HepG2 (cell line): ENCODE data around the gene CYP27A1. TPM values are rescaled to one million over a fixed set of nuclear protein-coding genes. Genes with fewer than 3 reads are reported as not detected.

Experiments used
- ATAC-seq: fragments of 200-7000 bp; cut with Tn5 transposase; 3 replicates; pipeline ENCODE4 v1.9.1; 2020; ENCODE audit warnings: mild to moderate bottlenecking, moderate library complexity
- Bru-seq: library from RNA; stranded (reverse); fragments of 400-500 nt; gene quantifications from one replicate; lab custom pipeline; 2021; lab: Mats Ljungman, UMichigan
- BruChase-seq, 2 experiments: library from RNA; stranded (reverse); fragments of 400-500 nt; gene quantifications; one replicate each; lab custom pipeline; 2021; lab: Mats Ljungman, UMichigan
- BruUV-seq: library from RNA; stranded (reverse); fragments of 400-500 nt; replicated peaks from 2 replicates; lab custom pipeline; 2021; lab: Mats Ljungman, UMichigan
- CTCF ChIA-PET: fragments of 300-600 bp; formaldehyde crosslinking; extraction: SDS; loops from one replicate; lab custom pipeline; 2021; ENCODE audit warnings: low total read pairs, inconsistent platforms, low intra/inter-chr PET ratio; lab: Yijun Ruan, JAX
- POLR2A ChIA-PET: fragments of 350-600 bp; sonication (Branson Sonifier 250); formaldehyde crosslinking; loops from one replicate; lab custom pipeline; 2020; ENCODE audit warnings: antibody characterized with exemption, inconsistent platforms; lab: Yijun Ruan, JAX
- DNase-seq: peaks from one replicate; pipeline ENCODE4 v3.0.0-alpha.2; 2015; ENCODE audit warnings: low spot score
- FAIRE-seq: peaks from 3 replicates; lab custom pipeline; 2011; peaks lifted over from hg19 to GRCh38; lab: Jason Lieb, UNC
- H2AFZ ChIP-seq: one replicate; pipeline ENCODE4 v1.6.1; 2011; ENCODE audit warnings: low read length, inconsistent platforms
- H3K27ac ChIP-seq: fragments of 300-600 bp; 3 replicates; pipeline ENCODE4 v1.8.0; 2011; ENCODE audit warnings: mixed run types, mild to moderate bottlenecking, mixed read lengths, low read length, inconsistent platforms; ENCODE audit not compliant: insufficient read depth; ENCODE audit errors: extremely low read length
- H3K27me3 ChIP-seq, 2 experiments: fragments of 200-600 bp in 1 of 2; 2 replicates in 1 of 2; 3 replicates in 1 of 2; pipeline versions ENCODE4 v1.6.0 to v1.8.0; 2011; ENCODE audit warnings: low read length in 2 of 2, mild to moderate bottlenecking in 2 of 2, moderate library complexity in 2 of 2, inconsistent platforms in 1 of 2; ENCODE audit not compliant: insufficient read depth in 2 of 2, control insufficient read depth in 1 of 2
- H3K36me3 ChIP-seq, 2 experiments: fragments of 200-600 bp in 1 of 2; replicated peaks in 1 of 2; 2 replicates in 1 of 2; 3 replicates in 1 of 2; pipeline versions ENCODE4 v1.5.1 to v1.8.0; 2011; ENCODE audit warnings: low read length in 2 of 2, inconsistent platforms in 1 of 2; ENCODE audit not compliant: insufficient read depth in 2 of 2, control insufficient read depth in 1 of 2
- H3K4me1 ChIP-seq: 2 replicates; pipeline ENCODE4 v1.5.1; 2012; ENCODE audit warnings: low read length, inconsistent platforms; ENCODE audit not compliant: insufficient read depth
- H3K4me2 ChIP-seq: 2 replicates; pipeline ENCODE4 v1.6.0; 2011; ENCODE audit warnings: low read depth, low read length, inconsistent platforms
- H3K4me3 ChIP-seq, 3 experiments: fragments of 200-600 bp in 1 of 3; sonication (generic), shearing (Covaris generic) in 1 of 3; replicated peaks in 1 of 3; 2 replicates each; pipeline ENCODE4 v1.5.1; 2011 to 2016; ENCODE audit warnings: low read length in 3 of 3, inconsistent platforms in 2 of 3, low read depth in 2 of 3, mild to moderate bottlenecking in 2 of 3, control low read depth in 1 of 3, mixed read lengths in 1 of 3; ENCODE audit not compliant: insufficient read depth in 1 of 3
- H3K79me2 ChIP-seq: one replicate; pipeline ENCODE4 v1.6.1; 2011; ENCODE audit warnings: low read length, inconsistent platforms; ENCODE audit not compliant: insufficient read depth
- H3K9ac ChIP-seq: 2 replicates; pipeline ENCODE4 v1.6.0; 2011; ENCODE audit warnings: mild to moderate bottlenecking, low read depth, low read length, inconsistent platforms; ENCODE audit not compliant: insufficient read depth
- H3K9me3 ChIP-seq: 2 replicates; pipeline ENCODE4 v1.5.1; 2012; ENCODE audit warnings: mild to moderate bottlenecking, low read length
- H4K20me1 ChIP-seq: 2 replicates; pipeline ENCODE4 v1.6.0; 2011; ENCODE audit warnings: inconsistent platforms, mild to moderate bottlenecking, low read length, moderate library complexity; ENCODE audit not compliant: insufficient read depth
- DPF2 ChIP-seq: sonication (generic); formaldehyde crosslinking; IDR thresholded peaks from 2 replicates; pipeline ENCODE4 v1.4.0; 2020; ENCODE audit warnings: mild to moderate bottlenecking, low read depth, missing genetic modification reagents, borderline replicate concordance
- ESRRA ChIP-seq: sonication (generic); formaldehyde crosslinking; IDR thresholded peaks from 2 replicates; pipeline ENCODE4 v1.5.1; 2020; ENCODE audit warnings: mild to moderate bottlenecking, low read depth, missing genetic modification reagents
- GATAD2A ChIP-seq: IDR thresholded peaks from 2 replicates; pipeline ENCODE4 v1.6.1; 2016
- HNF4G ChIP-seq, 2 experiments: sonication (generic) in 1 of 2; formaldehyde crosslinking in 1 of 2; IDR thresholded peaks; 2 replicates each; pipeline versions ENCODE4 v1.4.0 to v1.6.1; 2011 to 2020; ENCODE audit warnings: borderline replicate concordance in 2 of 2, low read depth in 2 of 2, mild to moderate bottlenecking in 2 of 2, low read length in 1 of 2, missing genetic modification reagents in 1 of 2, moderate library complexity in 1 of 2
- TBP ChIP-seq: sonication (generic); formaldehyde crosslinking; IDR thresholded peaks from 2 replicates; pipeline ENCODE4 v1.5.0; 2020; ENCODE audit warnings: missing genetic modification reagents
- TGIF2 ChIP-seq: IDR thresholded peaks from 2 replicates; pipeline ENCODE4 v1.6.1; 2016; ENCODE audit warnings: control low read depth, missing compliant biosample characterization
- ZBTB2 ChIP-seq: sonication (generic); formaldehyde crosslinking; IDR thresholded peaks from 2 replicates; pipeline ENCODE4 v1.8.0; 2022; ENCODE audit warnings: low read depth, missing genetic modification reagents
- ZEB1 ChIP-seq: IDR thresholded peaks from 2 replicates; pipeline ENCODE4 v1.6.1; 2012; ENCODE audit warnings: mild to moderate bottlenecking, low read depth, inconsistent platforms; ENCODE audit not compliant: insufficient replicate concordance
- ZMYM3 ChIP-seq: sonication (generic); formaldehyde crosslinking; IDR thresholded peaks from 2 replicates; pipeline ENCODE4 v1.5.1; 2020; ENCODE audit warnings: mild to moderate bottlenecking, missing genetic modification reagents
- ZNF333 ChIP-seq: sonication (generic); formaldehyde crosslinking; IDR thresholded peaks from 2 replicates; pipeline ENCODE4 v1.4.0; 2020; ENCODE audit warnings: mild to moderate bottlenecking, missing genetic modification reagents, borderline replicate concordance
- ZNF451 ChIP-seq: sonication (generic); formaldehyde crosslinking; IDR thresholded peaks from 2 replicates; pipeline ENCODE4 v1.5.0; 2020; ENCODE audit warnings: mild to moderate bottlenecking, missing genetic modification reagents
- ZNF558 ChIP-seq: sonication (generic); formaldehyde crosslinking; IDR thresholded peaks from 2 replicates; pipeline ENCODE4 v1.9.0; 2022; ENCODE audit warnings: mild to moderate bottlenecking, missing genetic modification reagents, borderline replicate concordance
- ZNF567 ChIP-seq: sonication (generic); formaldehyde crosslinking; IDR thresholded peaks from 2 replicates; pipeline ENCODE4 v1.8.1; 2023; ENCODE audit warnings: mild to moderate bottlenecking, missing genetic modification reagents, borderline replicate concordance
- whole genome bisulfite sequencing: methylation state at CpG from one replicate; pipeline ENCODE4 v1.1.6; 2017; ENCODE audit warnings: low lambda C conversion rate; 5-methylcytosine and 5-hydroxymethylcytosine counted together
- in situ Hi-C: cut with HindIII; loops from 2 replicates; pipeline ENCODE4 v1.10.0; 2017; ENCODE audit warnings: low pct_unique_long_range_greater_than_20kb; ENCODE audit not compliant: extremely low pct_ligation_motif_present
- intact Hi-C: fragments of 100-400 bp; cut with micrococcal nuclease; formaldehyde crosslinking; loops from one replicate; pipeline ENCODE4 v1.10.0; 2022; ENCODE audit not compliant: unreplicated experiment
- long read RNA-seq, 2 experiments: library from RNA in 1 of 2; library from polyadenylated mRNA in 1 of 2; stranded (forward) in 1 of 2; unstranded in 1 of 2; transcript quantifications; one replicate each; pipeline ENCODE4 v2.0.0, GENCODE V29; 2019 to 2022
- polyA minus RNA-seq, 3 experiments: library from RNA; depleted of rRNA, polyadenylated mRNA; stranded (reverse); fragments of >200 nt; gene quantifications; 2 replicates each; pipeline ENCODE4 v1.2.3, GENCODE V29; 2011; ENCODE audit warnings: low replicate concordance in 1 of 3
- polyA plus RNA-seq, 8 experiments: library from polyadenylated mRNA; depleted of rRNA in 3 of 8; stranded (reverse) in 7 of 8; unstranded in 1 of 8; fragments of >200 nt; fragmentation: Illumina TruSeq in 4 of 8; extraction: Trizol in 4 of 8; gene quantifications; 2 replicates each; pipeline versions ENCODE4 v1.2.1 to v1.2.3, GENCODE V29; 2011 to 2016; ENCODE audit warnings: low read depth in 4 of 8, missing spikeins in 1 of 8, mixed read lengths in 1 of 8; ENCODE audit not compliant: insufficient read depth in 1 of 8
- total RNA-seq, 5 experiments: library from RNA; depleted of rRNA; stranded (reverse); fragments of >200 nt; fragmentation: Illumina TruSeq; extraction: Trizol; gene quantifications; 2 replicates each; pipeline ENCODE4 v1.2.3, GENCODE V29; 2016; ENCODE audit warnings: low read depth in 1 of 5

The CYP27A1 gene
- total RNA-seq (2016; rRNA removed; fragmentation: Illumina TruSeq; extraction: Trizol) (106 and 157 TPM in 2 replicates), polyA plus RNA-seq (2011; rRNA removed) (266 and 314 TPM in 2 replicates), polyA minus RNA-seq (2011; rRNA and poly(A)+ RNA removed; ENCODE audit: low replicate concordance) (399 TPM in 1 of 2 replicates, not detected in the other), Bru-seq, nascent RNA (percentile 96 among the genes with signal in this experiment), BruChase-seq, experiment 1, labeled RNA remaining after a 6-hour chase (percentile 93 among the genes with signal in this experiment), BruChase-seq, experiment 2, labeled RNA remaining after a 2-hour chase (percentile 94 among the genes with signal in this experiment)
- 29.2 and 32.0 TPM in 2 replicates for total RNA-seq (2016; cell fraction: cytosol; rRNA removed; fragmentation: Illumina TruSeq; extraction: Trizol; ENCODE audit: low read depth)
- total RNA-seq (2016; cell fraction: insoluble cytoplasmic fraction; rRNA removed; fragmentation: Illumina TruSeq; extraction: Trizol): 92.9 and 157 TPM in 2 replicates
- total RNA-seq (2016; cell fraction: membrane; rRNA removed; fragmentation: Illumina TruSeq; extraction: Trizol): 59.2 and 68.0 TPM in 2 replicates
- total RNA-seq (2016; cell fraction: nucleus; rRNA removed; fragmentation: Illumina TruSeq; extraction: Trizol): 124 and 147 TPM in 2 replicates
- 327 and 396 TPM in 2 replicates for polyA plus RNA-seq (2011; cell fraction: cytosol; rRNA removed)
- polyA plus RNA-seq (2011; cell fraction: nucleus; rRNA removed): 158 and 203 TPM in 2 replicates
- 154 and 189 TPM in 2 replicates for polyA plus RNA-seq (2012)
- 34.9 and 39.0 TPM in 2 replicates for polyA plus RNA-seq (2016; cell fraction: cytosol; fragmentation: Illumina TruSeq; extraction: Trizol; ENCODE audit: low read depth)
- polyA plus RNA-seq (2016; cell fraction: insoluble cytoplasmic fraction; fragmentation: Illumina TruSeq; extraction: Trizol; ENCODE audit: low read depth): 90.8 and 107 TPM in 2 replicates
- 49.2 and 51.3 TPM in 2 replicates for polyA plus RNA-seq (2016; cell fraction: membrane; fragmentation: Illumina TruSeq; extraction: Trizol; ENCODE audit: low read depth)
- polyA plus RNA-seq (2016; cell fraction: nucleus; fragmentation: Illumina TruSeq; extraction: Trizol; ENCODE audit: insufficient read depth, low read depth): 203 and 207 TPM in 2 replicates
- polyA minus RNA-seq (2011; cell fraction: cytosol; rRNA and poly(A)+ RNA removed): 113 and 138 TPM in 2 replicates
- polyA minus RNA-seq (2011; cell fraction: nucleus; rRNA and poly(A)+ RNA removed): 86.3 and 96.4 TPM in 2 replicates
- long read RNA-seq, experiment 1, transcript CYP27A1-201 (9 exons, 2,286 nt): major isoform, 351 of 406 reads
- long read RNA-seq, experiment 1, partial matches to known transcripts: 38 of 406 reads
- long read RNA-seq, experiment 1, other reads (novel, unspliced or antisense): 17 of 406 reads
- long read RNA-seq, experiment 2, transcript CYP27A1-201 (9 exons, 2,286 nt): major isoform, 303 of 388 reads
- long read RNA-seq, experiment 2, partial matches to known transcripts: 64 of 388 reads
- long read RNA-seq, experiment 2, other reads (novel, unspliced or antisense): 21 of 388 reads

GRCh38 chr2:218781691-218782527 lies at the start of gene CYP27A1:
Gene CYP27A1, plus strand, starts transcription at chr2:218782147. Its CDS starts 36 bp downstream, at chr2:218782183.
- Histone ChIP-seq H3K79me2 (peaks cover 49% of the 10 kb centered on the region), H2AFZ (no peak within 1 kb of the TSS), H3K27me3 (no peaks in the 10 kb centered on the region; a peak in 1 of 5 replicates), H3K4me1 (peaks cover 56% of the 10 kb centered on the region), H3K9ac (peak within 1 kb of the TSS; percentile 94), H3K36me3 (peaks cover 0 to 6% of the 10 kb centered on the region in 2 experiments; a peak in 2 of 5 replicates), H3K9me3 (peaks cover 11% of the 10 kb centered on the region; the same call in 1 of the 2 replicates), H3K27ac (peak within 1 kb of the TSS; percentile 97), H3K4me2 (peak within 1 kb of the TSS; percentile 93), H3K4me3 (peak within 1 kb of the TSS; percentile 69 to 97 (median 94)), H4K20me1 (peaks cover 24% of the 10 kb centered on the region)
- ATAC-seq (peak; percentile 95), FAIRE-seq (no peak), DNase-seq (peak; percentile 83)
- intact Hi-C loops (loop anchor here (1.0 to 2.0 kb wide), 7 partner anchors 25 to 123 kb away; partner anchors contain the start of genes BCS1L, TTLL4 and ZNF142), in situ Hi-C loops (no loop called here)
- ChIA-PET POLR2A (interaction anchor here (0.6 to 8.5 kb wide), 31 partner anchors 8 to 605 kb away, joined by 3 to 218 read pairs (median 6); partner anchors contain the start of genes BCS1L, GLB1L, PRKAG3 and RNF25), CTCF (interaction anchor here (0.9 to 1.4 kb wide), 2 partner anchors 54 to 66 kb away, joined by 3 to 6 read pairs; no protein-coding TSS in a partner anchor)
- no TSS peak for BruUV-seq
- WGBS: 1% methylated on average over 48 of the region's 76 CpGs
- TF ChIP-seq DPF2 (CRISPR knock-in tag): peak; percentile 70
- TF ChIP-seq HNF4G (IDR thresholded peaks at IDR 0.05; ENCODE audit: borderline replicate concordance, low read depth, low read length): peak; percentile 84
- TF ChIP-seq HNF4G (CRISPR knock-in tag; IDR thresholded peaks at IDR 0.05; ENCODE audit: borderline replicate concordance, low read depth): peak; percentile 58; the same call in 1 of the 2 replicates
- TF ChIP-seq GATAD2A (CRISPR knock-in tag): no peak
- TF ChIP-seq TBP: no peak
- peak; percentile 43; the same call in 1 of the 2 replicates for TF ChIP-seq ZNF451
- peak; percentile 77 for TF ChIP-seq ZBTB2
- peak; percentile 94 for TF ChIP-seq ZNF567
- TF ChIP-seq ESRRA (CRISPR knock-in tag): peak; percentile 93
- peak; percentile 42 for TF ChIP-seq ZEB1
- TF ChIP-seq ZNF333 (CRISPR knock-in tag): no peak
- TF ChIP-seq TGIF2 (CRISPR knock-in tag): peak; percentile 92
- peak; percentile 98; the same call in 1 of the 2 replicates for TF ChIP-seq ZNF558
- no peak for TF ChIP-seq ZMYM3 (CRISPR knock-in tag)
